ENCODE data around the gene ZBTB45.
A peak's percentile ranks its signal among the peaks of the same experiment; 100 is the strongest.
"Not testable (repeated sequence)": the region's sequence is repeated elsewhere in the genome, so short reads cannot be mapped to it uniquely, and the experiment has no call there.

The ZBTB45 gene

DNA sequence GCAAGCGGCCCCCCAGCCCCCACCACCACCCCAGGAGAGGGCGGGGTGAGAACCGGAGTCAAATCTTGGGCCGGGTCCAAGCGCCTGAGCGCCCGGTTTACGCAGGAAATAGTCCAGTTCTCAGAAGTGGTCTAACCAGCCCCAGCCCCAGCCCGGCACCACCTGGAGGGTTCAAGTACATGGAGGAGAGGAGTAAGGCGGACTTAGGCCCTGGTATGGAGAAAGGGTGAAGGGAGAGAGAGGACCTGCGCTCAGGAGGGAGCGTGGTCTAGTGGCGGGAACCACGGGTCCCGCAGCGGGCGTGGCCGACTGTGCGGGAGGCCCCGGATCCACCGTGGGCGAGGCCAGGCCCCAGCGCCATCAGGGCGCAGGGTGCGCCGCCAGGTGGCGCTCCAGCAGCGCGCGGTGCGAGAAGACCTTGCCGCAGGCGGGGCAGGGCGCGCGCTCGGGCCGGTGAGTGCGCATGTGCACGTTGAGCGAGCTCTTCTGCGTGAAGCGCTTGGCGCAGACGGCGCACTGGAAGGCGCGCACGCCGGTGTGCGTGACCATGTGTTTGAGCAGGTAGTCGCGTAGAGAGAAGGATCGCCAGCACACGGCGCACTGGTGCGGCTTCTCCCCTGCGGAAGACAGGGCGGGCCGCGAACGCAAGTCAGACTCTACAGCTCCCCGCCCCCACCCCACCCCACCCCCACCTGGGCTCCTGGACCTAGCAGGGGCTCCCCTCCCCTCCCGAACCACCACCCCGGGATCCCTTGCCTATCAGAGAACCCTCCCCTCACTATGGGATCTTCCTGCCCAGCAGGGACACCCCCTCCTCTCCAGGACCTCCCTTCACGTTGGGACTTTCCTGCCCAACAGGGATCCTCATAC, 5.7 kb downstream of the ZBTB45 start:
- TF ChIP-seq MYC (IDR thresholded peaks at IDR 0.05; ENCODE audit: low read depth, low read length) (peak; percentile 97), POLR2A (IDR thresholded peaks at IDR 0.05; ENCODE audit: extremely low read depth, insufficient read length) (peak; percentile 88)
- TF ChIP-seq, protein P1, sequence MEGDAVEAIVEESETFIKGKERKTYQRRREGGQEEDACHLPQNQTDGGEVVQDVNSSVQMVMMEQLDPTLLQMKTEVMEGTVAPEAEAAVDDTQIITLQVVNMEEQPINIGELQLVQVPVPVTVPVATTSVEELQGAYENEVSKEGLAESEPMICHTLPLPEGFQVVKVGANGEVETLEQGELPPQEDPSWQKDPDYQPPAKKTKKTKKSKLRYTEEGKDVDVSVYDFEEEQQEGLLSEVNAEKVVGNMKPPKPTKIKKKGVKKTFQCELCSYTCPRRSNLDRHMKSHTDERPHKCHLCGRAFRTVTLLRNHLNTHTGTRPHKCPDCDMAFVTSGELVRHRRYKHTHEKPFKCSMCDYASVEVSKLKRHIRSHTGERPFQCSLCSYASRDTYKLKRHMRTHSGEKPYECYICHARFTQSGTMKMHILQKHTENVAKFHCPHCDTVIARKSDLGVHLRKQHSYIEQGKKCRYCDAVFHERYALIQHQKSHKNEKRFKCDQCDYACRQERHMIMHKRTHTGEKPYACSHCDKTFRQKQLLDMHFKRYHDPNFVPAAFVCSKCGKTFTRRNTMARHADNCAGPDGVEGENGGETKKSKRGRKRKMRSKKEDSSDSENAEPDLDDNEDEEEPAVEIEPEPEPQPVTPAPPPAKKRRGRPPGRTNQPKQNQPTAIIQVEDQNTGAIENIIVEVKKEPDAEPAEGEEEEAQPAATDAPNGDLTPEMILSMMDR (IDR thresholded peaks at IDR 0.05; ENCODE audit: low read depth, low read length): peak; percentile 73
- TF ChIP-seq, protein P2, sequence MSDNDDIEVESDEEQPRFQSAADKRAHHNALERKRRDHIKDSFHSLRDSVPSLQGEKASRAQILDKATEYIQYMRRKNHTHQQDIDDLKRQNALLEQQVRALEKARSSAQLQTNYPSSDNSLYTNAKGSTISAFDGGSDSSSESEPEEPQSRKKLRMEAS (IDR thresholded peaks at IDR 0.05; ENCODE audit: low read depth, low read length): peak; percentile 97
- peak; percentile 96 for DNase-seq (ENCODE audit: low read depth)
- H3K4me3 ChIP-seq (ENCODE audit: low read depth, low read length): peak overlapping the region; percentile 91

DNA sequence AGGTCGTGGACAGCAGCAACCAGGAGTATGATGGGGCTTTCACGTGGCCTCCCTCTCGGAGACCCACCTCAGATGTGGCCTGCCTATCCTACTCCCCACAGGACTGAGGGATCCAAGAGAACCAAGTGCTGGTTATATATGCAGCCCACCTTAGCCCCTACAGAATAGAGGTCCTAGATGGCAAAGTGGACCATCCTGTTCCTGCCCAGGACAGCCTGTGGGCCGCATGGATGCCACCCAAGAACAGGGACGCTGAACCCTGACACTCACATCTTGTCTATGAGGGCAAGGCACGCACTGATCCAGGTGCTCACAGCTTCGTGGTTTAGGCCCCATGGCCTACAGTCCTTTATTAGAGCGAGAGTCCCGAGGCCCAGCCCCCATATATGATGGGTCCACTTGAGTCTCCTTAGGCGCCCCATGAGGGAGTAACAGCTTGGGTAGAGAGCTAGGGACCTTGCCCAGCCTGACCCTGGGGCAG, 6.4 kb downstream of the ZBTB45 start:
- no peak overlapping the region for H3K4me3 ChIP-seq (ENCODE audit: low read depth, low read length)
- no peak; the same call in 1 of the 2 replicates for TF ChIP-seq MYC (IDR thresholded peaks at IDR 0.05; ENCODE audit: low read depth, low read length)
- TF ChIP-seq, protein P1 (IDR thresholded peaks at IDR 0.05; ENCODE audit: low read depth, low read length): no peak
- DNase-seq (ENCODE audit: low read depth): no peak

DNA sequence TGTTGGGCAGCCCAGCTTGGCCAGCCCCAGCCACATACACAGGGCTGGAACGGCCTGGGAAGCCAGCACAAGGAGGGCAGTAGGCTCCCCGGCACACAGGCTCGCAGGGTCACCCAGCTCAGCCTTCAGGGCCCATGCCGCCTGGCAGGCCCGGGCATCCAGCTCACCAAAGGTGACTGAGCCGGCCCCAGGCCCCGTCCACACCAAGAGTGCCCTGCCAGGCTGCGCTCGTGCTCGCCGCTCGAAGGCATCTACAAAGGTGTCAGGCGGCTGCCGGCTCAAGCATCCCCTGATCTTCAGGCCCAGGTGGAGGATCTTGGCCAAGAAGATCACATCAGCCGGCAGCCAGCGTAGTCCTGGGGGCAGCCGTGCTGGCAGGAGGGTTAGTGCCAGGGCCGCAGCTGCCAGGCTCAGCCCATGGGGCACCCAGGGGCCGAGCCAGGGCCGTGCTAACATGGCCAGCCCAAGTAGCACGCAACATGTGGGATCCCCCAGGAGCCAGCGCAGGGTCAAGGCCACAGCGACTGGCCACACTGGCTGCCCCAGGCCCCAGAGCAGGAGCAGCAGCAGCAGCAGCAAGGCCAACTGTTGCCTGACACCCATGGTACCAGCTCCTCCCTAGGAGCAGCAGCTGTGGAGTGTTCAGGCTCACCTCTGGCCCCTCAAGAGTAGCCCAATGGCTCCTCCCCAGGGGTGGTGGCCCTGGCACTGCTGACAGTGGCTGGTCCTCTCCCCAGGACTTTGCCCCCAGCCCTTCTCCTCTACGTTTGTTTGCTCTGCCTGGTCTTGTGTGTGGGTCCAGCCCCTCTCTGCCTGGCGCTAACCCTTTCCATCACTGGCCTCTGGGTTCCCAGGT, 8.0 kb downstream of the ZBTB45 start, which contains the start of gene SLC27A5:
Gene SLC27A5 (minus strand): TSS at position 640 of the 856 bp plus-strand sequence. CDS start 37 bp downstream, at position 603.
- no peak for TF ChIP-seq MYC (IDR thresholded peaks at IDR 0.05; ENCODE audit: low read depth, low read length)
- no peak for TF ChIP-seq POLR2A (IDR thresholded peaks at IDR 0.05; ENCODE audit: extremely low read depth, insufficient read length)
- TF ChIP-seq, protein P1 (IDR thresholded peaks at IDR 0.05; ENCODE audit: low read depth, low read length): no peak
- TF ChIP-seq, protein P2 (IDR thresholded peaks at IDR 0.05; ENCODE audit: low read depth, low read length): no peak
- DNase-seq (ENCODE audit: low read depth): no peak
- H3K4me3 ChIP-seq (ENCODE audit: low read depth, low read length): no peak within 1 kb of the TSS

DNA sequence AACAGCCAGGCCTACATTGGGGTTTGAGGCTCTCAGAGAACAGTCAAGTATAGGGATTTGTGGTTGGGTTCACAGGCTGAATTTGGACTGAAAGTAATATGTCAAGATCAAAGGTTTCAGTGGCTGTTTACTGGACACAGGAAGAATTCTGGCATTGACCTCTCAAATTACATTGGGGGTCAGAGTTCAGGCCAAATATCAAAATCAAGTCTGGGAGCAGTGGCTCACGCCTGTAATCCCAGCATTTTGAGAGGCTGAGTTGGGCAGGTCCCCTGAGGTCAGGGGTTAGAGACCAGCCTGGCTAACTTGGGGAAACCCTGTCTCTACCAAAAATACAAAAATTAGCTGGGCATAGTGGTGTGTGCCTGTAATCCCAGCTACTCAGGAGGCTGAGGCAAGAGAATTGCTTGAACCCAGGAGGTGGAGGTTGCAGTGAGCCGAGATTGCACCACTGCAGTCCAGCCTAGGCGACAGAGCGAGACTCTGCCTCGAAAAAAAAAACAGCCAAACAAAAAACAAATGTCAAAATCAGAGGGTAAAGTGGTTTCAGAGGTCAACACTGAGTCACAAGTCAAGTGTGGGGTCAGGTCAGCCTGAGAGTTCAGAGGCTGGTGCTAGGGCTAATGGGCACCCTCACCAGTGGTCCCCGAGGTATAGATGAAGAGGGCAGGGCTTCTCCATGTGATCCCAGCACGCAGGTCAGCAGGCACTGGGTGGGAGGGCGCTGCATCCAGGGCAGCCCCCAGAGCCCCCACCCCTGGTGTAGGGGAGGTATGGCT, 9.3 kb downstream of the ZBTB45 start:
- DNase-seq (ENCODE audit: low read depth): no peak
- TF ChIP-seq, protein P2 (IDR thresholded peaks at IDR 0.05; ENCODE audit: low read depth, low read length): no peak
- TF ChIP-seq, protein P1 (IDR thresholded peaks at IDR 0.05; ENCODE audit: low read depth, low read length): no peak
- TF ChIP-seq POLR2A (IDR thresholded peaks at IDR 0.05; ENCODE audit: extremely low read depth, insufficient read length) (no peak), MYC (IDR thresholded peaks at IDR 0.05; ENCODE audit: low read depth, low read length) (no peak)
- no peak overlapping the region for H3K4me3 ChIP-seq (ENCODE audit: low read depth, low read length)

DNA sequence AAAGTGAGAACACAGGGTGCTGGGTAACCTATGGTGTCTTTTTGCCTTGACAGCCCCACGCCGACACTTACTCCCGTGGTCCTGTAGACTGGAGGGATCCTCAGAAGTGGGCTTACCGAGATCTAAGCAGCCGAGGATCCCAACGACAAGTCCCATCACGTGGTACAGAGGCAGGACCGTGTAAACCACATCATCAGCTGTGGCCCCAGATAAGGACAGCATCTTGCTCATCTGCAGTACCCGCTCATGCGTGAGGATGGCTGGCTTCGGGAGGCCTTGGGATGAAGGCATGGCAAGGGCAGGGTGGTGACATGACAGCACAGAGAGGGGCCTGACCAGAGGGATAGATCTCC, 9.9 kb downstream of the ZBTB45 start:
- H3K4me3 ChIP-seq (ENCODE audit: low read depth, low read length): no peak overlapping the region
- DNase-seq (ENCODE audit: low read depth): no peak
- TF ChIP-seq POLR2A (IDR thresholded peaks at IDR 0.05; ENCODE audit: extremely low read depth, insufficient read length) (no peak), MYC (IDR thresholded peaks at IDR 0.05; ENCODE audit: low read depth, low read length) (no peak)
- TF ChIP-seq, protein P2 (IDR thresholded peaks at IDR 0.05; ENCODE audit: low read depth, low read length): no peak
- TF ChIP-seq, protein P1 (IDR thresholded peaks at IDR 0.05; ENCODE audit: low read depth, low read length): no peak

DNA sequence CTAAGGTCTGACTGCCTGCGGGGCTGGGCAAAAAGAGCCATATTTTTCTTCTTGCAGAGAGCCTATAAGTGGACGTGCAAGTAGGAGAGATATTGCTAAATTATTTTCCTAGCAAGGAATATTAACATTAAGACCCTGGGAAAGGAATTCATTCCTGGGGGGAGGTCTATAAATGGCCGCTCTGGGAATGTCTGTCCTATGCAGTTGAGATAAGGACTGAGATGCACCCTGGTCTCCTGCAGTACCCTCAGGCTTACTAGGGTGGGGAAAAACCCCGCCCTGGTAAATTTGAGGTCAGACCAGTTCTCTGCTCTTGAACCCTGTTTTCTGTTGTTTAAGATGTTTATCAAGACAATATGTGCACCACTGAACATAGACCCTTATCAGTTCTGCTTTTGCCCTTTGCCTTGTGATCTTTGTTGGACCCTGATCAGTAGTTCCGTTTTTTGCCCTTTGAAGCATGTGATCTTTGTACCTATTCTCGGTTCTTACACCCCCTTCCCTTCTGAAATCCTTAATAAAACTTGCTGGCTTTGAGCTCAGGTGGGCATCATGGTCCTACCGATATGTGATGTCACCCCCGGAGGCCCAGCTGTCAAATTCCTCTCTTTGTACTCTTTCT, 11.9 kb downstream of the ZBTB45 start:
- not testable (repeated sequence) for DNase-seq (ENCODE audit: low read depth); H3K4me3 ChIP-seq (ENCODE audit: low read depth, low read length)

All from NB4 (cell line).